ENCODE measurements around the gene MCCC1.

MCCC1 gene

GRCh38 chr3:182969277-182969676 is 130.0 kb downstream of the MCCC1 start:
- Histone ChIP-seq H3K9me3 (ENCODE audit: control insufficient read depth, insufficient read depth, low read depth, low read length) (no peaks in the 10 kb centered on the region), H3K4me1 (ENCODE audit: control insufficient read depth, insufficient read depth, low read length) (0 out of 2 replicates have a peak, but pooled peaks cover 3% of the 10 kb centered on the region), H3K36me3 (ENCODE audit: control insufficient read depth in 2 of 2, insufficient read depth in 1 of 2, low read length in 2 of 2) (no peaks in the 10 kb centered on the region), H3K4me3 (ENCODE audit: low read depth, low read length) (no peak overlapping the region), H3K27ac (ENCODE audit: extremely low read depth, low read depth, low read length) (no peak overlapping the region)
- CTCF ChIA-PET, result no interaction called here
- peak; percentile 70 for TF ChIP-seq PRDM6 (tag by site-specific recombination; IDR thresholded peaks at IDR 0.05)
- TF ChIP-seq ZNF558 (tag by site-specific recombination; IDR thresholded peaks at IDR 0.05), result no peak
- POLR2A ChIA-PET, result no interaction called here

- H3K27ac ChIP-seq (ENCODE audit: extremely low read depth, low read depth, low read length), result no peak overlapping the region
- no peaks in the 10 kb centered on the region for H3K9me3 ChIP-seq (ENCODE audit: control insufficient read depth, insufficient read depth, low read depth, low read length)
- TF ChIP-seq ZNF221 (tag by site-specific recombination; IDR thresholded peaks at IDR 0.05; ENCODE audit: borderline replicate concordance) (no peak), ZBTB7A (tag by site-specific recombination; IDR thresholded peaks at IDR 0.05; ENCODE audit: low read depth) (no peak), PRDM6 (tag by site-specific recombination; IDR thresholded peaks at IDR 0.05) (0 out of 2 replicates have a peak, but pooled peaks have one; percentile 56), PRDM1 (tag by site-specific recombination; IDR thresholded peaks at IDR 0.05) (peak; percentile 82), ZNF138 (tag by site-specific recombination; IDR thresholded peaks at IDR 0.05; ENCODE audit: borderline replicate concordance) (no peak), OSR2 (tag by site-specific recombination; IDR thresholded peaks at IDR 0.05) (no peak), ZNF366 (tag by site-specific recombination; conservative IDR thresholded peaks at IDR 0.05) (no peak), ZNF169 (tag by site-specific recombination; IDR thresholded peaks at IDR 0.05) (no peak), ZSCAN5A (tag by site-specific recombination; IDR thresholded peaks at IDR 0.05) (no peak), ZNF768 (tag by site-specific recombination; IDR thresholded peaks at IDR 0.05) (no peak)
- ChIA-PET POLR2A (no interaction called here), CTCF (no interaction called here)
- 0 out of 2 replicates have a peak, but pooled peaks cover 3% of the 10 kb centered on the region for H3K4me1 ChIP-seq (ENCODE audit: control insufficient read depth, insufficient read depth, low read length)
- H3K4me3 ChIP-seq (ENCODE audit: low read depth, low read length), result no peak overlapping the region
- H3K36me3 ChIP-seq (ENCODE audit: control insufficient read depth in 2 of 2, insufficient read depth in 1 of 2, low read length in 2 of 2), result no peaks in the 10 kb centered on the region
These were observed 131.8 kb downstream of the MCCC1 start for GRCh38 chr3:182967218-182968204.

- Histone ChIP-seq H3K4me1 (ENCODE audit: control insufficient read depth, insufficient read depth, low read length) (0 out of 2 replicates have a peak, but pooled peaks cover 3% of the 10 kb centered on the region), H3K27ac (ENCODE audit: extremely low read depth, low read depth, low read length) (no peak overlapping the region), H3K4me3 (ENCODE audit: low read depth, low read length) (no peak overlapping the region), H3K9me3 (ENCODE audit: control insufficient read depth, insufficient read depth, low read depth, low read length) (no peaks in the 10 kb centered on the region), H3K36me3 (ENCODE audit: control insufficient read depth in 2 of 2, insufficient read depth in 1 of 2, low read length in 2 of 2) (peaks cover 0 to 4% of the 10 kb centered on the region in 2 experiments; a peak in 1 of 3 replicates)
- peak; percentile 75 for TF ChIP-seq ZNF157 (tag by site-specific recombination; IDR thresholded peaks at IDR 0.05)
- peak; percentile 46; the same call in 1 of the 2 replicates for TF ChIP-seq SCRT2 (tag by site-specific recombination; IDR thresholded peaks at IDR 0.05)
- TF ChIP-seq ZFHX2 (tag by site-specific recombination; conservative IDR thresholded peaks at IDR 0.05), result 0 out of 2 replicates have a peak, but pooled peaks have one; percentile 36
- no peak for TF ChIP-seq PRDM2 (tag by site-specific recombination; IDR thresholded peaks at IDR 0.05; ENCODE audit: borderline replicate concordance)
- no peak for TF ChIP-seq ZNF133 (tag by site-specific recombination; IDR thresholded peaks at IDR 0.05)
- ChIA-PET CTCF (no interaction called here), POLR2A (no interaction called here)
These were observed 133.4 kb downstream of the MCCC1 start for GRCh38 chr3:182965861-182966366.
